A549 (cell line): ENCODE data around the gene CUL4A. TPM values are rescaled to one million over a fixed set of nuclear protein-coding genes. Genes with fewer than 3 reads are reported as not detected.

Experiments used
- ATAC-seq, 2 experiments: fragments of 200-7000 bp in 1 of 2; fragments of >200 bp in 1 of 2; cut with Nextera tagmentation in 1 of 2; cut with Tn5 transposase in 1 of 2; 3 replicates each; pipeline versions ENCODE4 v1.8.0 to v1.9.1; 2018 to 2020; ENCODE audit warnings: mild to moderate bottlenecking in 1 of 2, moderate library complexity in 1 of 2
- CTCF ChIA-PET: fragments of 300-600 bp; sonication (Branson Sonifier 250); formaldehyde crosslinking; extraction: SDS; loops from one replicate; lab custom pipeline; 2021; ENCODE audit warnings: antibody characterized with exemption, inconsistent platforms; lab: Yijun Ruan, JAX
- POLR2A ChIA-PET: fragments of 350-600 bp; formaldehyde crosslinking; extraction: SDS; loops from one replicate; lab custom pipeline; 2021; ENCODE audit warnings: antibody characterized with exemption, inconsistent platforms; lab: Yijun Ruan, JAX
- DNase-seq, 2 experiments: peaks; one replicate each; pipeline versions ENCODE4 v3.0.0 to v3.0.0-alpha.2; 2011 to 2016; ENCODE audit warnings: low read depth in 1 of 2, low spot score in 1 of 2
- FAIRE-seq: peaks from 2 replicates; lab custom pipeline; 2011; peaks lifted over from hg19 to GRCh38; lab: Jason Lieb, UNC
- H3K27ac ChIP-seq, 2 experiments: fragments of >200 bp; sonication (Bioruptor Twin); formaldehyde crosslinking; 3 replicates each; pipeline ENCODE4 v1.5.1; 2016 to 2017
- H3K4me1 ChIP-seq: fragments of >200 bp; sonication (Bioruptor Twin); formaldehyde crosslinking; 3 replicates; pipeline ENCODE4 v1.6.1; 2016
- H3K4me2 ChIP-seq: fragments of >200 bp; sonication (Bioruptor Twin); formaldehyde crosslinking; 3 replicates; pipeline ENCODE4 v1.6.1; 2016
- H3K4me3 ChIP-seq: fragments of >200 bp; sonication (Bioruptor Twin); formaldehyde crosslinking; 3 replicates; pipeline ENCODE4 v1.5.1; 2016
- H3K9me3 ChIP-seq: fragments of >200 bp; sonication (Bioruptor Twin); formaldehyde crosslinking; 3 replicates; pipeline ENCODE4 v1.6.1; 2016
- BCL3 ChIP-seq: fragments of >200 bp; sonication (Bioruptor Twin); formaldehyde crosslinking; IDR thresholded peaks from 3 replicates; pipeline ENCODE4 v1.6.1; 2016
- BHLHE40 ChIP-seq: IDR thresholded peaks from 2 replicates; pipeline ENCODE4 v1.6.1; 2012; ENCODE audit warnings: low read depth, low read length, inconsistent platforms
- CEBPB ChIP-seq, 2 experiments: fragments of >200 bp in 1 of 2; sonication (Bioruptor Twin) in 1 of 2; formaldehyde crosslinking in 1 of 2; IDR thresholded peaks; 2 replicates each; pipeline ENCODE4 v1.6.1; 2012 to 2016
- CHD2 ChIP-seq: fragments of 150-350 bp; IDR thresholded peaks from 2 replicates; pipeline ENCODE4 v1.6.1; 2014; ENCODE audit warnings: low read length; ENCODE audit not compliant: partially characterized antibody
- CHD4 ChIP-seq: fragments of 200-600 bp; sonication (generic); IDR thresholded peaks from 2 replicates; pipeline ENCODE4 v1.6.1; 2016; ENCODE audit warnings: antibody characterized with exemption, mild to moderate bottlenecking, borderline replicate concordance
- CTCF ChIP-seq: fragments of >200 bp; sonication (Bioruptor Twin); formaldehyde crosslinking; IDR thresholded peaks from 3 replicates; pipeline ENCODE4 v1.5.1; 2016
- E2F6 ChIP-seq: IDR thresholded peaks from 2 replicates; pipeline ENCODE4 v1.6.1; 2012; ENCODE audit warnings: low read depth, borderline replicate concordance
- FOSB ChIP-seq: fragments of 250-450 bp; sonication (Bioruptor Pico); IDR thresholded peaks from 2 replicates; pipeline ENCODE4 v1.5.0; 2020; ENCODE audit warnings: mild to moderate bottlenecking, moderate library complexity
- FOSL2 ChIP-seq, 2 experiments: fragments of 450-650 bp in 1 of 2; fragments of >200 bp in 1 of 2; sonication (Bioruptor Twin) in 1 of 2; formaldehyde crosslinking; IDR thresholded peaks; 2 replicates each; pipeline versions ENCODE4 v1.5.0 to v1.6.1; 2016 to 2020; ENCODE audit warnings: mild to moderate bottlenecking in 1 of 2, moderate library complexity in 1 of 2
- HOXA7 ChIP-seq: fragments of 250-450 bp; sonication (Bioruptor Pico); IDR thresholded peaks from 2 replicates; pipeline ENCODE4 v1.5.0; 2020; ENCODE audit warnings: mild to moderate bottlenecking, moderate library complexity
- HOXB5 ChIP-seq: fragments of 250-450 bp; sonication (Bioruptor Pico); IDR thresholded peaks from 2 replicates; pipeline ENCODE4 v1.5.0; 2020; ENCODE audit warnings: mild to moderate bottlenecking, moderate library complexity
- MYC ChIP-seq: IDR thresholded peaks from 2 replicates; pipeline ENCODE4 v1.6.1; 2012; ENCODE audit warnings: mild to moderate bottlenecking, inconsistent platforms, low read length, improper control_type of control experiment, borderline replicate concordance
- NFE2L2 ChIP-seq: fragments of 150-350 bp; conservative IDR thresholded peaks from 2 replicates; pipeline ENCODE4 v1.6.1; 2014; ENCODE audit warnings: low read length
- NPAS2 ChIP-seq: fragments of 250-450 bp; sonication (Bioruptor Pico); IDR thresholded peaks from 2 replicates; pipeline ENCODE4 v1.8.0; 2022; ENCODE audit warnings: mild to moderate bottlenecking, moderate library complexity, borderline replicate concordance
- POLR2A ChIP-seq: IDR thresholded peaks from 2 replicates; pipeline ENCODE4 v1.6.1; 2012; ENCODE audit warnings: mild to moderate bottlenecking, low read length
- POLR2AphosphoS2 ChIP-seq: conservative IDR thresholded peaks from 2 replicates; pipeline ENCODE4 v1.6.1; 2012; ENCODE audit warnings: low read length, improper control_type of control experiment, inconsistent platforms
- RCOR1 ChIP-seq: fragments of 150-350 bp; IDR thresholded peaks from 2 replicates; pipeline ENCODE4 v1.6.1; 2014; ENCODE audit warnings: antibody characterized with exemption, low read length, low read depth
- REST ChIP-seq: fragments of 200-600 bp; sonication (generic); IDR thresholded peaks from 2 replicates; pipeline ENCODE4 v1.6.1; 2016; ENCODE audit warnings: antibody characterized with exemption, mild to moderate bottlenecking, moderate library complexity
- USF2 ChIP-seq: fragments of 450-650 bp; IDR thresholded peaks from 2 replicates; pipeline ENCODE4 v1.6.1; 2014; ENCODE audit warnings: antibody characterized with exemption
- ZC3H11A ChIP-seq: fragments of 450-650 bp; IDR thresholded peaks from 2 replicates; pipeline ENCODE4 v1.6.1; 2014; ENCODE audit warnings: antibody characterized with exemption, mild to moderate bottlenecking
- ZFP36 ChIP-seq: fragments of 450-650 bp; IDR thresholded peaks from 2 replicates; pipeline ENCODE4 v1.6.1; 2014; ENCODE audit warnings: borderline replicate concordance; ENCODE audit not compliant: partially characterized antibody
- WGBS: methylation state at CpG from one replicate; pipeline ENCODE4 v1.1.6; 2017; ENCODE audit errors: missing lambda C conversion rate; 5-methylcytosine and 5-hydroxymethylcytosine counted together
- polyA plus RNA-seq, 4 experiments: library from polyadenylated mRNA; depleted of rRNA in 3 of 4; stranded (reverse); fragments of >200 nt; fragmentation: RNase III in 1 of 4; extraction: RNeasy Plus Mini Kit Qiagen cat#74134 plus additional on column Dnase treatment in 1 of 4; gene quantifications; 2 replicates in 3 of 4; 3 replicates in 1 of 4; pipeline ENCODE4 v1.2.3, GENCODE V29; 2011 to 2017

CUL4A gene
- polyA plus RNA-seq, 2 of the 4 experiments (the other 2 are of a cell fraction) = 49.6 to 55.4 TPM

GRCh38 chr13:113299951-113300350 lies 90.5 kb downstream of the CUL4A start:
- peak; percentile 71 to 81; a peak in 3 of 4 replicates for TF ChIP-seq CEBPB (IDR thresholded peaks at IDR 0.05)
- TF ChIP-seq NFE2L2 = no peak
- Histone ChIP-seq H3K4me3 (no peak overlapping the region), H3K27ac (no peak overlapping the region), H3K4me2 (no peak overlapping the region), H3K9me3 (no peaks in the 10 kb centered on the region), H3K4me1 (peaks cover 11% of the 10 kb centered on the region; the same call in 2 of the 3 replicates)
- no peak for FAIRE-seq
- no peak for ATAC-seq
- ChIA-PET CTCF (interaction anchor here (0.7 kb wide), 2 partner anchors 11 to 214 kb away, joined by 3 read pairs; no protein-coding TSS in a partner anchor), POLR2A (no interaction called here)
- DNase-seq = no peak
- 84% methylated on average over 6 of the region's 7 CpGs for WGBS

GRCh38 chr13:113302986-113303385 lies 93.6 kb downstream of the CUL4A start:
- H3K4me1 ChIP-seq = peaks cover 8% of the 10 kb centered on the region; the same call in 2 of the 3 replicates
- ChIA-PET CTCF (no interaction called here), POLR2A (no interaction called here)
- H3K9me3 ChIP-seq = no peaks in the 10 kb centered on the region
- no peak for FAIRE-seq
- DNase-seq = no peak
- no peak overlapping the region for H3K27ac ChIP-seq
- TF ChIP-seq HOXB5 (CRISPR knock-in tag) = no peak
- TF ChIP-seq POLR2AphosphoS2 = no peak
- TF ChIP-seq NPAS2 = no peak
- 83% methylated on average over 4 of the region's 7 CpGs for WGBS
- no peak for ATAC-seq
- H3K4me2 ChIP-seq = no peak overlapping the region
- no peak overlapping the region for H3K4me3 ChIP-seq

- Histone ChIP-seq H3K4me2 (no peak overlapping the region), H3K27ac (no peak overlapping the region), H3K4me1 (no peaks in the 10 kb centered on the region), H3K4me3 (no peak overlapping the region)
- WGBS = 87% methylated on average over 7 of the region's 7 CpGs
- no peak for DNase-seq
- POLR2A ChIA-PET = interaction anchor here (0.6 kb wide), 1 partner anchor 35 kb away, joined by 6 read pairs; no protein-coding TSS in a partner anchor
- no peak for FAIRE-seq
- CTCF ChIA-PET = interaction anchor here (0.5 kb wide), 1 partner anchor 96 kb away, joined by 3 read pairs; no protein-coding TSS in a partner anchor
- ATAC-seq = no peak
- no peak for TF ChIP-seq CHD4
- no peak for TF ChIP-seq BHLHE40
- TF ChIP-seq ZC3H11A = no peak
- TF ChIP-seq BCL3 = no peak
- TF ChIP-seq POLR2A = no peak
- TF ChIP-seq REST = no peak
- no peak for TF ChIP-seq HOXA7 (CRISPR knock-in tag)
- TF ChIP-seq CHD2 = no peak
- no peak for TF ChIP-seq MYC
- no peak for TF ChIP-seq NFE2L2
- TF ChIP-seq ZFP36 = no peak
- TF ChIP-seq USF2 = no peak
- no peak for TF ChIP-seq RCOR1
- TF ChIP-seq E2F6 = no peak
- no peak for TF ChIP-seq FOSL2 (IDR thresholded peaks at IDR 0.05)
- no peak for TF ChIP-seq FOSL2 (CRISPR knock-in tag; IDR thresholded peaks at IDR 0.05)
- TF ChIP-seq CTCF = no peak
- TF ChIP-seq FOSB (CRISPR knock-in tag) = no peak
- TF ChIP-seq, all 56 proteins: peak for 0
- H3K9me3 ChIP-seq = no peaks in the 10 kb centered on the region
Observed at GRCh38 chr13:113304121-113304520, 94.7 kb downstream of the CUL4A start.
